ENCODE results near the gene MYCL.

- TF ChIP-seq CTCF (IDR thresholded peaks at IDR 0.05) (no peak), POLR2A (IDR thresholded peaks at IDR 0.05) (no peak)
Measured at GRCh38 chr1:39910263-39910662, 8.5 kb upstream of the MYCL start.
